T-helper 2 cell treated with Interferon-gamma antibody and Interleukin-4, amounts not matched to agents 5 μg/mL and 100 μg/mL, for 36 hours (primary cell): ENCODE results near the gene RXRB.

Experiments
- DNase-seq: peaks from one replicate; pipeline ENCODE4 v3.0.0; 2021; ENCODE audit warnings: low spot score
- H3K27ac Mint-ChIP-seq: one replicate; pipeline ENCODE4 v1.8.0; 2021; ENCODE audit warnings: mild to moderate bottlenecking, mixed read lengths
- H3K27me3 Mint-ChIP-seq: one replicate; pipeline ENCODE4 v1.8.0; 2021; ENCODE audit warnings: low read depth, mixed read lengths
- H3K36me3 Mint-ChIP-seq: one replicate; pipeline ENCODE4 v1.8.0; 2021; ENCODE audit warnings: low read depth, mixed read lengths
- H3K4me1 Mint-ChIP-seq: one replicate; pipeline ENCODE4 v1.8.0; 2021; ENCODE audit warnings: low read depth, mixed read lengths
- H3K4me3 Mint-ChIP-seq: one replicate; pipeline ENCODE4 v1.8.0; 2022; ENCODE audit warnings: mild to moderate bottlenecking, moderate library complexity, mixed read lengths
- H3K9me3 Mint-ChIP-seq: one replicate; pipeline ENCODE4 v1.8.0; 2021; ENCODE audit warnings: mixed read lengths

RXRB gene

DNA sequence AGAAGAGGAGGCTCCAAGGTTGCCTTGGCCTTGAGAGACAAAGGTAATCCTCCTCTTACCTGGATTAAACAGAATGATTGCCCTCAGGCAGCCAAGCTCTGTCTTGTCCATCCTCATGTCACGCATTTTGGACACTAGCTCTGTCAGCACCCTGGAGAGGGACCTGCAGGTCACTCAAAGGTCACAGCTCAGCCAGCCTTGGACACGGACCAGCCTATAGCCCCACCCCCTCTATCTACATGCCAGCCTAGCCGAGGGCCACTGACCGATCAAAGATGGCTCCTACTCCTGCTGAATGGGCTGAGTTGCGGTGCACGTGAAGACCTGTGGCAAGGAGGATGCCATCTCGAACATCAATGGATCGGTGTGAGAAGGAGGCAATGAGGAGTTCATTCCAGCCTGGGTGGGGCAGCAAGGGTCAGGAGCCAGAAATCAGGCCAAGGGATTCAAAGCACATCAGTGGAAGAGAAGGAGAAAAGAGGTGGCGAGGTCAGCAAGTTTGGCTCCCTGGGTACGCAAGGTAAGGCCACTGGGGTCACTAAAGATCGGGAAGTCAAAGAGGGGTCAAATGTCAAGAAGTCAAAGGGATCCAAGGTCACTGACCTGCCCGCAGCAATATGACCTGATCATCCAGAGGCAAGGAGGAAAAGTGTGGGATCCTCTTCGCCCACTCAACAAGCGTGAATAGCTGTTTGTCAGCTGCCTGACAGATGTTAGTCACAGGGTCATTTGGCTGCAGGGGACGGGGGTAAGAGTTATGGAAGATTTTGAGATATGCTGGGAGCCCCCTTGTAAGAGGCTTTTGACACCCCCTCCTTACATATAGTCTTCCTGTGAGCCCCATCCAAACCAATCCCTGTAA is 4.9 kb downstream of the RXRB start:
- Mint-ChIP-seq H3K27me3 (peaks cover 26% of the 10 kb centered on the region), H3K36me3 (peaks cover 44% of the 10 kb centered on the region), H3K4me3 (no peak overlapping the region), H3K27ac (no peak overlapping the region), H3K4me1 (peaks cover 21% of the 10 kb centered on the region), H3K9me3 (no peaks in the 10 kb centered on the region)
- DNase-seq: no peak

DNA sequence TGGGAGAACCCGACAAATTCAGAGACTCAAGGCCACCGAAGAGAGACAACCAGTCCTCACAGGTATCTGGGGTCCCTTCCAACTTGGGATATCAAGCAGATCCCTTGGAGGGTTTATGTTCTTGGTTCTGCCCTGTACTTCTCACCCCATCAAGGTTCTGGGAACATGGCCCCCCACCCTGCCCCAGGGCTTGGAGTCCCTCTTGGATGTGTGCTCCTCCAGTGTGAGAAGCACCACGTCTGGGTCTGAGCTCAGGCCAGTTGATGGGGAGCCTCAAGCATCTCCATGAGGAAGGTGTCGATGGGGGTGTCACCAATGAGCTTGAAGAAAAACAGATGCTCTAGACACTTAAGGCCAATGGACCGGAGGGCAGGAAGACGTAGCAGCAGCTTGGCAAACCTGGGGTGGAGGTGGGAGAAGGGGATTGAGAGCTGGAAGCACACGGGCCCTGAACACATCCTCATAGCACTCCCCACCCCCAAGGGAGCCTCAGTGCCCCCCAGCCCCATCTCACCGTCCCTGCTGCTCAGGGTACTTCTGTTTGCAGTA is 6.0 kb downstream of the RXRB start:
- Mint-ChIP-seq H3K27ac (no peak overlapping the region), H3K9me3 (no peaks in the 10 kb centered on the region), H3K36me3 (peaks cover 44% of the 10 kb centered on the region), H3K27me3 (peaks cover 32% of the 10 kb centered on the region), H3K4me3 (no peak overlapping the region), H3K4me1 (peaks cover 19% of the 10 kb centered on the region)
- no peak for DNase-seq

DNA sequence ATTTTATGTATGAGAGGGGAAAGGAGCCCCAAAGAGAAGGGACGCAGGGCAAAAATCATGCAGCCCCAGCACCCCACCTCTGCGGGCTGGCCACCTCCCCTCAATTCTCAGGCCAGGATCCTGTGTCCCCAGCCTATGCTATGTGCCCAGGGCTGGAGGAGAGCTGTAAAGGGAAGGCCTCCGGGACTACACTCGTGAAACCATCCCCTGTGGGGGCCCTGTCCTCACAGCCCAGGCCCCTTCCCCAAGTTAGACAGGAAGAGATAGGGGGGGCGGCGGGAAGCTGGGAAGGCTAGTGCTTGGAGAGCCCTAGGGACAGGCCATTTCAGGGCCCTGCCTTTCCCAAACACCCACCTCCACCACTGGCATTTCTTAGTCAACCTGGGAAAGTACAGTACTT is 6.8 kb downstream of the RXRB start:
- Mint-ChIP-seq H3K36me3 (peaks cover 40% of the 10 kb centered on the region), H3K4me3 (no peak overlapping the region), H3K27me3 (peaks cover 32% of the 10 kb centered on the region), H3K27ac (no peak overlapping the region), H3K9me3 (no peaks in the 10 kb centered on the region), H3K4me1 (peaks cover 12% of the 10 kb centered on the region)
- no peak for DNase-seq

DNA sequence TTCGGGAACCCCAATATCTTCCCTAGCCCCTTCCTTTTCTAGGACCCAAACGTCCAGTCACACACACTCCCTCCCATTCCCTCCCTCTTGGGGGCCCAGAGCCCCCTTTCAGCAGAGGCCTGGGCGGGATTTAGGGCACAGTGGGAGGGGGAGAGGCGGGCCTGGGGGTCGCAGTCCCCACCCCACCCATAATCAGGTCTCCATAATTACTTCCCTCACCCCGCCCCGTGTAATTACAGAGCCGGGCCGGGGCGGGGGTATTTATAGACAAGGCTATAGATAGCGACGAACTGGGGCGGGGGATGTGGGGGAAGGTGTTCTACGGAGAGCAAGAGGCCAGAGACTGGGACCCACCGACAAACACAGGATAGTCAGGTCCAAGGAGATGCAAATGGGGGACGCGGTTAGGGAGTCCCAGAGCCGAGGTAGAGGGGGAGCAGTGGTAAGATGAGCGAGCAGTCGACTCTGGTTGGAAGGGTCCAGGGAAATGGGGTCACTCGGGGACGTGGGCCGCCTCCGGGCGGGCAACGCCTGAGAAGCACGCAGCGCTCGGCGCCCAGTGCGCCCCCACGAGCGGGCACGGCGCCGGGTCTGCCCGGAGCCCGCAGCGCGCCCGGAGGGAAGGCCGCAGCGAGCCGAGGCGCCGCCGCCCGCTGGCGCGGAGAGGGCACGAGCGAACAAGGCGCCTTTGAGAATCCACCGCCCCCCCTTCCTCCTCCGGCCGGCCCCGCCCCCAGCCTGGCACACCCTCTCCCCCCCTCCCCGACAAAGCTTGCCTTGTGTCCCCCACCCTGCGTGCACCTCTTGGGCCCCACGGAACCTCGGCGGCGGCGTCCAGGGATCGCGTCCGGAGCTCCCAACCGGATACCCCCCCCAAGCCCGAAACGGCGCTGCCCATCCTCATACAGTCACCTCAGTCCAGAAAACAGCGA is 7.5 kb downstream of the RXRB start:
- H3K4me3 Mint-ChIP-seq: no peak overlapping the region
- H3K36me3 Mint-ChIP-seq: peaks cover 40% of the 10 kb centered on the region
- DNase-seq: no peak
- H3K27me3 Mint-ChIP-seq: peaks cover 36% of the 10 kb centered on the region
- H3K9me3 Mint-ChIP-seq: no peaks in the 10 kb centered on the region
- H3K27ac Mint-ChIP-seq: no peak overlapping the region
- peaks cover 11% of the 10 kb centered on the region for H3K4me1 Mint-ChIP-seq

DNA sequence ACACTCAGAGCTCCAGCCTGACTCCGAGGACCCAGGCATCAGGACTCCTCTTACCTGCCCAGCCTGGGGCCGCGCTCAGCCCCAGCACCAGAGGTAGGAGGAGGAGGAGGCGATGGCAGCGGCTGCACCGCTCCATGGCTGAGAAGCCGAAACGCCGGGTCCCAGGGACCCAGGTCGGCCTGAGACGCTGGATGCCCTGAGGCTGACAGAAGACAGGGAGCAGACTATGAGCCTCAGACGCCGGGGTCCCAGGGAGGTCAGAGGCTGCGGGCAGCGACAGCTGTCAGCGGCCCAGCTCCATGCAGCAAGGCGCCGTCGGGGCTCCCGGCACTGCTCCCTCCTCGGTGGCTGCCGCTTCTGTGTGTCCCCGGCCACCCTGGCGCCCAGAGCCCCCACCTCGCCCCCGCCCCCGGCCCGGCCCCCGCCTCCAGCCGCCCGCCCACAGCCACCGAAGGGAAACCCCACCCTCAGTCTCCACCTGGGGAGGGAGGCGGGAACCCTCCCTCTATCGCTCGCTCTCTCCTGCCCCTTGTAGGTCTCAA is 8.3 kb downstream of the RXRB start, which contains the start of gene COL11A2:
COL11A2 (minus strand) TSS at position 363 of the 542 bp plus-strand sequence; CDS start at position 136, 227 bp downstream.
- Mint-ChIP-seq H3K27me3 (peaks cover 42% of the 10 kb centered on the region), H3K4me3 (no peak within 1 kb of the TSS), H3K36me3 (peaks cover 33% of the 10 kb centered on the region), H3K27ac (no peak within 1 kb of the TSS), H3K9me3 (no peaks in the 10 kb centered on the region), H3K4me1 (peaks cover 5% of the 10 kb centered on the region)
- no peak for DNase-seq

DNA sequence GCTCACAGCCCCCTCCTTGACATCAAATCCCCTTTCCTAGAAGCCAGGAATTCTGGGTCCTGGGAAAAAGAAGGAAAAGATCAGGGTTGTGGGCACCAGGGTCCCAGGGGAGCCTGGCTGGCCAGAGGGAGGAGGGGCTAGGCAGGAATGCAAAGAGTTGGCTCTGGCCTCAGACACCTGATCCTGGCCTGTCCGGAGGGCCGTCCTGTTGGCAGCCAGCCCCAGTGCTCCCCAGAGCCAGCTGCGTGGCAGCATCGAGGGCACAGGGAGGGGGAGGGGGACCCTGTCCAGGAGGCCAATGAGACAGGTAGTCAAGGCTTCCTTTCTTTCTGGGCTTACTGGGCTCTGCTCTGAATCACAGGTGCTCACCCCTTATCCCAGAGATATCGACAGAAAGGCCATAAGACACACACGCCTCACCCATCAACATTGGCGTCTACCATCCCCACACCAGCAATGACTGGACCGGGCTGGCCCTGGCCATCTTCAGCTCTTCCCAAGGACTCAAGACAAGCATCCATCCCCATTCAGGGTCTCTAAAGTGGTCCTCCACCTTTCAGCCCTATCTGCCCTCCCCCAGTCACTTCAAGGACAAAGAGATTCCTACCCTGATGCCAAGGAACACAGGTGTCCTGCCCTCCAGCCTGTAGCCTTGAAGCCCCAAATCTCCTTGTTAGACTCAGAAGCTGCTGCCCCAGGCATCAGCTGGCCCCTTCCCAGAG is 8.9 kb downstream of the RXRB start:
- Mint-ChIP-seq H3K4me1 (peaks cover 2% of the 10 kb centered on the region), H3K36me3 (peaks cover 29% of the 10 kb centered on the region), H3K9me3 (no peaks in the 10 kb centered on the region), H3K27ac (no peak overlapping the region), H3K27me3 (peaks cover 44% of the 10 kb centered on the region), H3K4me3 (no peak overlapping the region)
- DNase-seq: no peak

DNA sequence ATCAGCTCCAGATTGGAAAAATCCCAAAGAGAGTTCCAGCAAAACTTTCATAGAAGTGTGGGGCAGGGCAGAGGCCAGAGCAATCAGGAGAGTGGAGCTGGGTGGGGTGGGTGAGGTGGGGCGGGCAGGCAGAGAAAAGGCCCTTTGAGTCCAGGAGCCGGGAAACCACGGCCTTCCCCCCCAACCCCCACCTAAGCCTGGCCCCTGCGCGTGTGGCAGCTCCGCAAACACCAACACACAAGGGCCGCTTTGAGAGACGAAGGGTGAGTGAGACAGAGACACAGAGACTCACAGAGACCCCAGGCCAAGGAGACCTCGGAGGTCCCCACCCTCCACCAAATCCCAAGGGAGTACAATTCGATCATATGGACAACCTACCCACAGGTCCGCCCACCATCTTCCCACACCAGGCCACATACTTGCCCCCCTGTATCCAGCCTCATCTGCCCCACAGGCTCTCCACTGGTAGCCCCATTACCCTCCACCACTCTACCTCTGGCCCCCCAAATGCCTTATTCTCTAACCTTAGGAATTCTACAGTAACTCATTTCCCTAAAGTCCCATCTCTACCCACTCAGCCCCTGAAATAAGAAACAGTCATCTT is 9.9 kb downstream of the RXRB start:
- peaks cover 45% of the 10 kb centered on the region for H3K27me3 Mint-ChIP-seq
- no peak overlapping the region for H3K4me3 Mint-ChIP-seq
- no peak overlapping the region for H3K27ac Mint-ChIP-seq
- DNase-seq: no peak
- H3K36me3 Mint-ChIP-seq: peaks cover 20% of the 10 kb centered on the region
- no peaks in the 10 kb centered on the region for H3K9me3 Mint-ChIP-seq
- peaks cover 2% of the 10 kb centered on the region for H3K4me1 Mint-ChIP-seq

DNA sequence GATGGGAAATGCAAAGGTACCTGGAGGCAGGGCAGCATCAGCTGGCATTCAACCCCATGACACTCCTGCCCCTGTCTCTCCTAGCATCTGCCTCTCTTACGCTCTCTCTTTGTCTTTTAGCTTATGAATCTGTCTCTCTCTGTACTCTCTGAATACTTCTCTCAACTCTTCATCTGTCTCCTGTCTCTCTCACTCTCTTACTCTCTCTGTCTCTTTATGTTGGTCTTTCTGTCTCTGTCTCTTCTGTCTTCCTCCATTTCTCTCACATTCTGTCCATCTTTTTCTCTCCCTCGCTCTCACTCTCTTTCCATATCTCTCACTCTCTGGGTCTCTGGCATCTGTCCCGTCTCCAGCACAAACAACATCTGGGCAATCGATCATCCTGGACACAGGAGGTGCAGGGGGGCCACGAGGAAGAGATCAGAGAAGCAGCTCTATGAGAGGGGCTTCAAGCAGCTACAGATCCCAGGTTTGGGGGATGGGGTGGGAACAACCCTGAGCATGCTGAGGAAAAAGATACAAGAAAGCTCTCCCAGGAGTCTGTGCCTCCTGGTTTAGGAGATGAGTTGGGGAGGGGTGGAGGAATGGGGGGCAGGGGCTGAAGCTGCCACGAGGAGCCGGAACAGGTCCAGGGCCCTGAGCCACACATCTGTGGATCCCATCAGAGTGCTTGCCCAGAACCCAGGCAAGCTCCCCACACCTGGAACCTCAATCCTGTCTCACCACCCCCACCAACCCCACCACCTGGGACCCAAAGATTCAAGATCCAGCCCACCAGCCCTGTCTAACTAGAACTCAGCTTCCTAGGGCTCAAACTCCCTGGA is 10.6 kb downstream of the RXRB start:
- Mint-ChIP-seq H3K27ac (no peak overlapping the region), H3K36me3 (peaks cover 13% of the 10 kb centered on the region), H3K4me3 (no peak overlapping the region), H3K27me3 (peaks cover 49% of the 10 kb centered on the region), H3K9me3 (no peaks in the 10 kb centered on the region), H3K4me1 (peaks cover 2% of the 10 kb centered on the region)
- no peak for DNase-seq

DNA sequence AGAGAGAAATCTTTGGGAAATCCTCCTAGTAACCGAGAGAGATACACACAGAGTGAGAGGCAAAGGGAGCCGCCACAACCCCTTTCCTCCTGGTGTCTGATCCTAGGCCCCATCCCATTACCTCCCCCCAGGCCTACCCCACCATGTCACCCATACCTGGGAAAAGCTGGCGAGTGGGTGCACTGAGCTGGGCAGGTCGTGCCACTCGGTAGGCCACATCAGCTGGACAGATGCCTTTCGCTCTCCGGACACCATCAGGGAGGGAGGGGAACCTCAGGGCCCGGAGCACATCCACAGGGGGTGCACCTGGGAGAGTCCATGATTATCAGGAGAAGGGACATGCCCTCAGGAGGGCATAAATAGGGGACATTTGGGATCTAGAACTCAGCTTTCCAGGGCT is 11.3 kb downstream of the RXRB start:
- Mint-ChIP-seq H3K9me3 (peaks cover 5% of the 10 kb centered on the region), H3K27me3 (peaks cover 51% of the 10 kb centered on the region), H3K36me3 (peaks cover 8% of the 10 kb centered on the region), H3K4me3 (no peak overlapping the region), H3K27ac (no peak overlapping the region), H3K4me1 (peaks cover 2% of the 10 kb centered on the region)
- no peak for DNase-seq

DNA sequence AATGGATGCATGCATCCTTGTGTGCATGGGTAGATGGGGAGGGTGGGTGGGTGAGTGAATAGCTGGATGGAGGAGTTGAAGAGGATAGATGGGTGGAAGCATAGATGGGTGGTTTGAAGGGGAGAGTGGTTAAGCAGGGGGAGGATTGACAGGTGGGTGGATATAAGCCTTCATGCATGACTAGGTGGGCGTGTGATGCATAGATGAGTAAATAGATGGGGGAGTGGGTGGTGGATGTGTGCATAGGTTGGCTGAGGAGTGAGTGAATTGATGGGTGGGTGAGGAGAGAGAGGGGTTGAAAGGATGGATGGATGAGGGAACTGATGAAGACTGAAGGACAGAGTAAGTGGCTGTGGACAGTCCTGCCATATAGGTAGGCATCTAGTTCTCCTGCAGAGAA is 12.7 kb downstream of the RXRB start:
- Mint-ChIP-seq H3K36me3 (peaks cover 11% of the 10 kb centered on the region), H3K27me3 (peaks cover 42% of the 10 kb centered on the region), H3K9me3 (peaks cover 17% of the 10 kb centered on the region), H3K4me3 (no peak overlapping the region), H3K27ac (no peak overlapping the region), H3K4me1 (peaks cover 12% of the 10 kb centered on the region)
- no peak for DNase-seq

DNA sequence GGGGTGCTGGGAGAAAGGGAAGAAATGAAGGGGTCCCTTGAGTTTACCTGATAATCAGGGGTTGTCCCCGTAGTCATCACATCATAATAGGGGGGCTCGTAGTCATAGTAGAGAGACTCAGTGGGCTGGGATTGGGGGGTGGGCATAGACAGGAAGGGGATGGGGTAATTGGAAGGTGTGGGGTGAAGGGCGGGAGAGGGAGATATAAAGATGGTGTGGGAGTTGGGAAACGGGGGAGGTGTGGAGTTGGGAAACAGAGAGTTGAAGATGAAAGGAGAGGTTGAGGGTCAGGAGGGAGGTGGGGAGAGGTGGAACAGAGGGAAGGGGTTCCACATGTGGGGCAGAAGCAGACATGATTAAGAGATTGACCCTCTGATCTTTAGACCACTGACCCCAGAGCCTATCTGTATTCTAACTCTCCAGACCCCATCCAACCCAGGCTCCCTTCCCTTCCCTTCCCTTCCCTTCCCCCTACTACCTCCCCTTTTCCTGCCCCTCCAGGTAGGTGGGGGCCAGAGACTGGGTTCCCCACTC is 14.7 kb downstream of the RXRB start:
- no peak overlapping the region for H3K4me3 Mint-ChIP-seq

DNA sequence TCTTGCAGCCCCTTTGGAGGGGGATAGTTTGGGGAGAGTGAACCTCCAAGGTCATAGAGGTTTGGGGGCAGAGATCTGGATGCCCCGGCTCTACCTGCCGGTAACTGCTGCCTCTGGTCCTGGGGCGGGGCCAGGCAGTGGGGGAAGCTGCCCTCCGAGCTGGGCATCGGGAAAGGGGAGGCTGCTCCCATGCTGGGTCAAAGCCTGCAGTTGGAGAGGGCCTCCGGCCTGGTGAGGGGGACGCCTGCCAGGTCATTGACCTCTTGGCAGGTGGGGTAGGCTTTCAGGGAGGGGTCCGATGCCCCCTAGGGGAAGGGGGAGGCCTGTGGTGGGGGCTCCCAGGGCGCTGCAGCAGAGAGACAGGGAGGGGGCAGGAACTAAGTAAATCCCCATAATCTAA is 15.3 kb downstream of the RXRB start:
- Mint-ChIP-seq H3K36me3 (peaks cover 13% of the 10 kb centered on the region), H3K27me3 (peaks cover 23% of the 10 kb centered on the region), H3K4me3 (no peak overlapping the region), H3K4me1 (peaks cover 13% of the 10 kb centered on the region), H3K9me3 (peaks cover 20% of the 10 kb centered on the region), H3K27ac (no peak overlapping the region)
- DNase-seq: no peak

More for the DNA sequence above, 14.7 kb downstream of the RXRB start:
- Mint-ChIP-seq H3K27ac (no peak overlapping the region), H3K27me3 (peaks cover 26% of the 10 kb centered on the region), H3K9me3 (peaks cover 20% of the 10 kb centered on the region), H3K4me1 (peaks cover 13% of the 10 kb centered on the region), H3K36me3 (peaks cover 13% of the 10 kb centered on the region)
- DNase-seq: no peak
